Measurements from ENCODE around the gene CKS2. TPM values are rescaled to one million over a fixed set of nuclear protein-coding genes. Genes with fewer than 3 reads are reported as not detected.

The CKS2 gene
- total RNA-seq, 4 donors from 2014 or later, result 3.5 to 7.2 (median 6.1) TPM

DNA sequence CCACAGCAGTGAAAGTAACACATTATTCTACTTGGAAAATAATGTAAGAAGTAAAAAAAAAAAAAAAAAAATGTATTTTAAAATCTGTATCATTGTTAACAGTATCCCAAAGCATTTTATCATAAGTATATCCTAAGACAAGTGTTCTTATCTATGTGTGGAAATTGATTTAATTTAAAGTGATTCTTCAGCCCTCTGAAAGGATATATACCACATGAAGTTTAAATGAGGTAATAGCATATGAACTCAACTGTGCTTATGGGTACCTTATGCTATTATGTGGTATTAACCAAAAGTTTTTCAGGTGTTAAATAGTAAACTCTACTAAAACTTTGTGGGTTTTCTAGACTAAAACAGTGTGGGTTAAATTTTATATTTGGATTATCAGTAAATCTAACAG lies 4.5 kb downstream of the CKS2 start:
- H3K4me1 ChIP-seq, result peaks cover 0 to 39% (median 23%) of the 10 kb centered on the region in 4 donors
- H3K4me3 ChIP-seq, result no peak overlapping the region
- TF ChIP-seq POLR2A (IDR thresholded peaks at IDR 0.05), result no peak
- TF ChIP-seq EP300 (IDR thresholded peaks at IDR 0.05), result no peak
- TF ChIP-seq, protein P1, sequence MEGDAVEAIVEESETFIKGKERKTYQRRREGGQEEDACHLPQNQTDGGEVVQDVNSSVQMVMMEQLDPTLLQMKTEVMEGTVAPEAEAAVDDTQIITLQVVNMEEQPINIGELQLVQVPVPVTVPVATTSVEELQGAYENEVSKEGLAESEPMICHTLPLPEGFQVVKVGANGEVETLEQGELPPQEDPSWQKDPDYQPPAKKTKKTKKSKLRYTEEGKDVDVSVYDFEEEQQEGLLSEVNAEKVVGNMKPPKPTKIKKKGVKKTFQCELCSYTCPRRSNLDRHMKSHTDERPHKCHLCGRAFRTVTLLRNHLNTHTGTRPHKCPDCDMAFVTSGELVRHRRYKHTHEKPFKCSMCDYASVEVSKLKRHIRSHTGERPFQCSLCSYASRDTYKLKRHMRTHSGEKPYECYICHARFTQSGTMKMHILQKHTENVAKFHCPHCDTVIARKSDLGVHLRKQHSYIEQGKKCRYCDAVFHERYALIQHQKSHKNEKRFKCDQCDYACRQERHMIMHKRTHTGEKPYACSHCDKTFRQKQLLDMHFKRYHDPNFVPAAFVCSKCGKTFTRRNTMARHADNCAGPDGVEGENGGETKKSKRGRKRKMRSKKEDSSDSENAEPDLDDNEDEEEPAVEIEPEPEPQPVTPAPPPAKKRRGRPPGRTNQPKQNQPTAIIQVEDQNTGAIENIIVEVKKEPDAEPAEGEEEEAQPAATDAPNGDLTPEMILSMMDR (IDR thresholded peaks at IDR 0.05), result no peak
- no peaks in the 10 kb centered on the region for H3K9me3 ChIP-seq
- H3K36me3 ChIP-seq, result no peaks in the 10 kb centered on the region
- no peak overlapping the region for H3K27ac ChIP-seq
- no peak for DNase-seq (ENCODE audit: low spot score in 2 of 2)
- no peaks in the 10 kb centered on the region for H3K27me3 ChIP-seq

DNA sequence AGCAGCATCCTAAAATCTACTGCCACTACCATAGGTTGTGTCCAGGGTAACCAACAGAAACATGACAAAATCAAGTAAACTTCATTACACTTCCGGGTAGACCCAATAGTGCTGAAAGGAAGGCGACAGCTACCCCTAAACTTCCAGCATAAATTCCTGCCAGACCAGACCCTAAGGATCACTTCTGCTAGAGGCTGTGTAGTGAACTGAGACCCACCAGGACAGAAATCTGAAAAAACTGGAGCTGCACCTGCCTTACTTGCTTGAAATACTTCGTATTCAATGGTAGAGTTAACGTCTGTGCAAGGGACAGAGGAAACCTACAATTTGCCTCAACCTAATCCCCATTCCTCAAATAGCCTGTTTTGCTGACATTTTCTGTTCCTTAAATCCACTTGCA lies 6.3 kb downstream of the CKS2 start:
- peaks cover 0 to 39% (median 13%) of the 10 kb centered on the region in 4 donors for H3K4me1 ChIP-seq
- H3K27me3 ChIP-seq, result no peaks in the 10 kb centered on the region
- H3K27ac ChIP-seq, result peak overlapping the region in 1 of 4 donors; percentile 93
- 86 to 88% methylated on average over 4 of the region's 4 CpGs for WGBS, 2 donors
- no peaks in the 10 kb centered on the region for H3K36me3 ChIP-seq
- DNase-seq (ENCODE audit: low spot score in 2 of 2), result no peak
- H3K9me3 ChIP-seq, result no peaks in the 10 kb centered on the region
- peak overlapping the region in 1 of 4 donors; percentile 57 for H3K4me3 ChIP-seq
- TF ChIP-seq EP300 (IDR thresholded peaks at IDR 0.05) (no peak), POLR2A (IDR thresholded peaks at IDR 0.05) (no peak)
- TF ChIP-seq, protein P1 (IDR thresholded peaks at IDR 0.05), result no peak

DNA sequence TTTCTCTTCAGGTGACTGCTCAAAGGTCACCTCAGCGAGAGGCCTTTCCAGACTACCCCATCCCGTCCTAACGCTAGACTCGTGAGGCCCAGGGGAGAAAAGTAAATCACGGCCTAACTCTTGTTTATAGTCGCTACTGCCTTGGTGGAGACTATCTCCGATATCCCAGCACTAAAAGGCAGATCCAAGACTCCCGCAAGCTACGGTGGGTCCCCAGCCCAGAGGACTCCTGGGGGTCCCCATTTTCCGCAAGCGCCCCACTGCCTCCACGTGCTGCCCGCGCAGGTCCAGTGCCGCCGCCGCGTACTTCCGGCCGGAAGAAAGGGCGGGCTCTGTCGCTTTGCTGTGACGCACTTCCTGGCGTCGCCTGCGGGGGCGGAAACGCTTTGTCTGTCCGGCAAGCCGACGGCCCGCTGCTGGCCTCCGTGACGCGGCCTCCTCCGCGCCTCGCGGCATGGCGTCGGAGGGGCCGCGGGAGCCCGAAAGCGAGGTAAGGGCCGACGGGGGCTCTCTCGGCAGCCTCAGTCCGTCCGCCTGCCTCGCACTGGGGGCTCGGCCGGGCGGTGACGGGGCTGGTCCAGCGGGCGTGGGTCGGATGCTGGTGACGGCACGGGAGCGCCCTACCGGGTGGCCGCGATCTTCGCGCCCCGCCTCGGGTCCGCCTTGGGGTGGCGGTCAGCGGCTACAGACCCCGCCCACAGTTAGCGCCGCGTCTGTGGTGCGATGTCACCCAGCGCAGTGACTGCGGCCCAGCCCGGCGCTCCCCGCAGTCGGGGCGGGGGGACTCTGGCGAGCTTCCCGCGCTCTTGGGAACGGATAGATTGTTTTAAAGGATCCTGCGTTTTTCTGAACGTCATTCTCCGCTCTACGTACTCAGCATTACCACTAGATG lies 7.4 kb downstream of the CKS2 start, which contains the start of gene SECISBP2:
TSS of gene SECISBP2 (plus strand) at position 378 of the 892 bp plus-strand sequence. CDS start at position 455, 77 bp downstream.
- H3K4me3 ChIP-seq, result peak within 1 kb of the TSS; percentile 57 to 90 (median 66)
- H3K4me1 ChIP-seq, result peaks cover 0 to 45% (median 12%) of the 10 kb centered on the region in 4 donors
- peak; percentile 92 to 93 for DNase-seq (ENCODE audit: low spot score in 2 of 2)
- no peaks in the 10 kb centered on the region for H3K36me3 ChIP-seq
- peak; percentile 97 to 98 for TF ChIP-seq EP300 (IDR thresholded peaks at IDR 0.05)
- TF ChIP-seq, protein P1 (IDR thresholded peaks at IDR 0.05), result peak; percentile 61 to 74 (median 74)
- TF ChIP-seq POLR2A (IDR thresholded peaks at IDR 0.05), result peak; percentile 96 to 99
- H3K9me3 ChIP-seq, result no peaks in the 10 kb centered on the region
- H3K27ac ChIP-seq, result peak within 1 kb of the TSS; percentile 93 to 100 (median 99)
- WGBS, 2 donors, result 0% methylated on average over 47 to 56 of the region's 91 CpGs
- no peaks in the 10 kb centered on the region for H3K27me3 ChIP-seq

DNA sequence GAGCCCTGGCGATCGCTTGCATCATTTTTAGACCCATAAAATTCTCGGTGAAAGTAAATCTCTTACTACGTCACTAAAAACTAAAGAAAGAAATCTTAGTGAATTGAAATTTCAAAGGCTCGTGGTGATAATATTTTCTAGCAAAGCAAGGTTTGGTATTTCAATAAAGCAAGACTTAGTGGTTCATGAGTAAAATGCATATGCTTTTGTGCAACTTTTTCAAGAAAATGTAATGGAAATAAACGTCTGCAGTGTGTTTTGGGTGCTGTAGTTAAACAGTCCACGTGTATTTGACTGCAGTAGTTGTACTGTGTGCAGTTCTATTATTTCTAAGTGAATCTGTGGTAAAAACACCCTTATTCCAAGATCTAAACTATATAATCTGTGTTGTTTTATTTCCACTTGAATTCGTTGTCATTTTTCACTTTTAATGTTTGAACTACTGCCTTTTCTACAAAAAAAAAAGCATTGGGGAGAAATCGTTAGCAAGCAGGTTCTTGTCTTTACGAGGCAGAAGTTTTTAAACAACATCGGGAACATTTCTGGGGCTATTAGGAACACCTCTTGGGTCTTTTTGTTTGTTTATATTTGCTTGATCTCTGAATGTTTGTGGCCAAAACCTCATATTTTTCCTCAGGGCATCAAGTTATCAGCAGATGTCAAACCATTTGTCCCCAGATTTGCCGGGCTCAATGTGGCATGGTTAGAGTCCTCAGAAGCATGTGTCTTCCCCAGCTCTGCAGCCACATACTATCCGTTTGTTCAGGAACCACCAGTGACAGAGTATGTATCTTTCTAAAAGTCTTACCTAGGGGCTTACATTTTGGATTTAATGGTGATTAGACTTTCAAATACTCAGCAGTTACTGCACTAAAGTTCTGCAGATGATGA lies 8.3 kb downstream of the CKS2 start:
- TF ChIP-seq EP300 (IDR thresholded peaks at IDR 0.05), result peak in 1 of 2 donors; percentile 85
- no peak for TF ChIP-seq POLR2A (IDR thresholded peaks at IDR 0.05)
- DNase-seq (ENCODE audit: low spot score in 2 of 2), result no peak
- WGBS, 2 donors, result 1 to 2% methylated on average over 13 of the region's 13 CpGs
- no peaks in the 10 kb centered on the region for H3K27me3 ChIP-seq
- no peaks in the 10 kb centered on the region for H3K36me3 ChIP-seq
- no peaks in the 10 kb centered on the region for H3K9me3 ChIP-seq
- H3K4me3 ChIP-seq, result peak overlapping the region; percentile 57 to 90 (median 66)
- H3K27ac ChIP-seq, result peak overlapping the region; percentile 93 to 100 (median 99)
- peaks cover 0 to 50% (median 12%) of the 10 kb centered on the region in 4 donors for H3K4me1 ChIP-seq

DNA sequence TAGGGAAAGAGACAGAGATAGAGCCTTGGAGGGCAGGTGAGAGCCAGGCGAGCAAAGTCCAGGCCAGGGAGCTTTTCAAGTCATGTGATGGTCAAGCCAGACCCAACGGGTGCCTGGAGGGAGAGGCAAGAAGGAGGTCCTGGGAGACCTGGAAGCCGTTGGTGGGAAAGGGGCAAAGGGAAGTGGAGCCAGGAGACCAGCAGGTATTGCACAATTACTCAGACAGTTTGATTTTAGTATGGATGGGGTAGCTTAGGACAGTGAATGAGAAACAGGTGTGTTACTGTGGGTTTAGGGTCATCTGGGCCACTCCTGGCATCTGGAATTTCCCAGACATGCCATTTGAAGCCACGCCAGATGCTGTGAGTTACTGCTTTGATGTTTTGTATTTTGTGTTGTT lies 12.4 kb downstream of the CKS2 start:
- Histone ChIP-seq H3K9me3 (no peaks in the 10 kb centered on the region), H3K4me3 (no peak overlapping the region), H3K27me3 (no peaks in the 10 kb centered on the region), H3K4me1 (peaks cover 0 to 52% (median 13%) of the 10 kb centered on the region in 4 donors), H3K27ac (peak overlapping the region in 1 of 4 donors; percentile 3), H3K36me3 (peaks cover 0 to 29% (median 2%) of the 10 kb centered on the region in 3 donors)
- 49 to 60% methylated on average over 4 of the region's 4 CpGs for WGBS, 2 donors
- no peak for DNase-seq (ENCODE audit: low spot score in 2 of 2)
- TF ChIP-seq POLR2A (IDR thresholded peaks at IDR 0.05) (no peak), EP300 (IDR thresholded peaks at IDR 0.05) (no peak)
- TF ChIP-seq, protein P1 (IDR thresholded peaks at IDR 0.05), result no peak
